ENCODE measurements around the gene KIRREL3. TPM values are rescaled to one million over a fixed set of nuclear protein-coding genes. Genes with fewer than 3 reads are reported as not detected.

The KIRREL3 gene
- total and polyA plus RNA-seq, 2 donors (not counting 3 experiments of a cell fraction or from before 2014, with no cell fraction given), result not detected

DNA sequence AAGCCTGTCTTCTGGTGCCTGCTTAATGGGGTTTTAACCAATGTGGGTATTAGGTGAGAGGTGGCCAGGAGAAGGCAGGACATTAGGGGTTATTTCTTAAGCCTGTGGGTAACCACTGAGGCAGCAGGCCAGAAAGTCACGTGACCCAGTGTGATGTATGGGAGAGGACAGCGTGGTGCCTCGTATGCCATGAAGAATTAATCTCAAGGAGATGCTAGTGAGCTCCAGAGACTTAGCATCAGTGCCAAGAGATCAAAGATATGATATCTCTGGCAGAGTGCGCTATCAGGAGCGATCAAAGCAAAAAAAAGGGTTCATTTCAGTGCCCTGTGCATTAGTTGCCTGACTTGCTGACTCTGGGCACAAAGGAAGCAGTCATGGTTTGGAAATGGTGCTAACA is 275.5 kb downstream of the KIRREL3 start:
- Histone ChIP-seq H3K9ac (replicated peaks; ENCODE audit: extremely low read depth, insufficient read depth, low read length) (no peak overlapping the region), H3K79me2 (ENCODE audit: control insufficient read depth, insufficient read depth, low read length) (no peaks in the 10 kb centered on the region), H3K9me3 (replicated peaks; ENCODE audit: control insufficient read depth, insufficient read depth, low read length) (no peaks in the 10 kb centered on the region), H3K27me3 (ENCODE audit: control insufficient read depth in 2 of 2, insufficient read depth in 2 of 2, low read length in 2 of 2) (no peaks in the 10 kb centered on the region), H3K4me3 (replicated peaks in 1 of 3; ENCODE audit: insufficient read depth in 1 of 3, low read depth in 1 of 3, low read length in 3 of 3) (no peak overlapping the region), H2AFZ (ENCODE audit: low read depth, low read length) (no peak overlapping the region), H4K20me1 (replicated peaks; ENCODE audit: control insufficient read depth, extremely low read depth, insufficient read depth, low read length) (no peaks in the 10 kb centered on the region), H3K4me2 (ENCODE audit: insufficient read depth, low read length) (no peak overlapping the region), H3K36me3 (ENCODE audit: control insufficient read depth in 2 of 2, extremely low read depth in 1 of 2, insufficient read depth in 2 of 2, low read length in 2 of 2) (no peaks in the 10 kb centered on the region), H3K4me1 (ENCODE audit: control insufficient read depth, extremely low read depth, insufficient read depth, low read length) (no peaks in the 10 kb centered on the region), H3K27ac (ENCODE audit: insufficient read depth, low read depth, low read length) (no peak overlapping the region), H3K9me1 (replicated peaks; ENCODE audit: control insufficient read depth, extremely low read depth, insufficient read depth, low read length) (no peaks in the 10 kb centered on the region)
- TF ChIP-seq, protein P1, sequence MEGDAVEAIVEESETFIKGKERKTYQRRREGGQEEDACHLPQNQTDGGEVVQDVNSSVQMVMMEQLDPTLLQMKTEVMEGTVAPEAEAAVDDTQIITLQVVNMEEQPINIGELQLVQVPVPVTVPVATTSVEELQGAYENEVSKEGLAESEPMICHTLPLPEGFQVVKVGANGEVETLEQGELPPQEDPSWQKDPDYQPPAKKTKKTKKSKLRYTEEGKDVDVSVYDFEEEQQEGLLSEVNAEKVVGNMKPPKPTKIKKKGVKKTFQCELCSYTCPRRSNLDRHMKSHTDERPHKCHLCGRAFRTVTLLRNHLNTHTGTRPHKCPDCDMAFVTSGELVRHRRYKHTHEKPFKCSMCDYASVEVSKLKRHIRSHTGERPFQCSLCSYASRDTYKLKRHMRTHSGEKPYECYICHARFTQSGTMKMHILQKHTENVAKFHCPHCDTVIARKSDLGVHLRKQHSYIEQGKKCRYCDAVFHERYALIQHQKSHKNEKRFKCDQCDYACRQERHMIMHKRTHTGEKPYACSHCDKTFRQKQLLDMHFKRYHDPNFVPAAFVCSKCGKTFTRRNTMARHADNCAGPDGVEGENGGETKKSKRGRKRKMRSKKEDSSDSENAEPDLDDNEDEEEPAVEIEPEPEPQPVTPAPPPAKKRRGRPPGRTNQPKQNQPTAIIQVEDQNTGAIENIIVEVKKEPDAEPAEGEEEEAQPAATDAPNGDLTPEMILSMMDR (IDR thresholded peaks at IDR 0.05; ENCODE audit: extremely low read depth in 1 of 2, insufficient read depth in 1 of 2, low read depth in 1 of 2, low read length in 2 of 2), result no peak
- intact Hi-C loops (cut with micrococcal nuclease), result no loop called here
- DNase-seq (ENCODE audit: low read depth, low spot score), result no peak
- ChIA-PET POLR2A (no interaction called here), CTCF (no interaction called here)
- BruUV-seq (replicated peaks), result no TSS peak
- FAIRE-seq, result no peak
- dilution Hi-C loops (cut with MboI; ENCODE audit: extremely low pct_ligation_motif_present, low sequenced_read_pairs), result no loop called here

DNA sequence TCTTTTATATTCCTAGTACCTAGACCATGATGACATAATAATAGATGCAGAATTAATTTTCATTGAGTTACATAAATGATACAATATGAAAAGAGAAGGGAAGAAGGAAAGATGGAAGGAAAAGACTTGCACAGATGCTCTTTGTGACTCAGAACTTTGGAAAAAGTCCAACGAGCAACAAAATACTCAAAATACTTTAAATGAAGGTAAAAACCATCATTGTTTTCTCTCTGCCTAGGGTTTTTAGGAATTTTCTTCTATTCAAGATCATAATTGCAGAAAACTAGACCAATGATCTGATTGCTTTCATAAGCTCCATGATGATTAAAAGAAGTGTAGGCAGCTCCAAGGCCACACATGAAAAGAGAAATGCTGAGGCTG is 276.9 kb downstream of the KIRREL3 start:
- H3K4me1 ChIP-seq (ENCODE audit: control insufficient read depth, extremely low read depth, insufficient read depth, low read length), result no peaks in the 10 kb centered on the region
- no peaks in the 10 kb centered on the region for H4K20me1 ChIP-seq (replicated peaks; ENCODE audit: control insufficient read depth, extremely low read depth, insufficient read depth, low read length)
- ChIA-PET CTCF (interaction anchor here (1.4 kb wide), 1 partner anchor 138 kb away, joined by 3 read pairs; no protein-coding TSS in a partner anchor), POLR2A (no interaction called here)
- H3K27ac ChIP-seq (ENCODE audit: insufficient read depth, low read depth, low read length), result no peak overlapping the region
- no TSS peak for BruUV-seq (replicated peaks)
- H3K27me3 ChIP-seq (ENCODE audit: control insufficient read depth in 2 of 2, insufficient read depth in 2 of 2, low read length in 2 of 2), result no peaks in the 10 kb centered on the region
- H3K9me1 ChIP-seq (replicated peaks; ENCODE audit: control insufficient read depth, extremely low read depth, insufficient read depth, low read length), result no peaks in the 10 kb centered on the region
- H3K4me3 ChIP-seq (replicated peaks in 1 of 3; ENCODE audit: insufficient read depth in 1 of 3, low read depth in 1 of 3, low read length in 3 of 3), result no peak overlapping the region
- H3K4me2 ChIP-seq (ENCODE audit: insufficient read depth, low read length), result no peak overlapping the region
- no peak for FAIRE-seq
- TF ChIP-seq, protein P2, sequence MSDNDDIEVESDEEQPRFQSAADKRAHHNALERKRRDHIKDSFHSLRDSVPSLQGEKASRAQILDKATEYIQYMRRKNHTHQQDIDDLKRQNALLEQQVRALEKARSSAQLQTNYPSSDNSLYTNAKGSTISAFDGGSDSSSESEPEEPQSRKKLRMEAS (IDR thresholded peaks at IDR 0.05; ENCODE audit: insufficient read depth, insufficient read length), result no peak
- TF ChIP-seq POLR2AphosphoS5 (IDR thresholded peaks at IDR 0.05; ENCODE audit: insufficient read depth, low read depth, low read length), result no peak
- TF ChIP-seq JUN (IDR thresholded peaks at IDR 0.05; ENCODE audit: borderline replicate concordance, insufficient read depth, insufficient read length, low read depth), result no peak
- TF ChIP-seq, protein P1 (IDR thresholded peaks at IDR 0.05; ENCODE audit: extremely low read depth in 1 of 2, insufficient read depth in 1 of 2, low read depth in 1 of 2, low read length in 2 of 2), result no peak
- TF ChIP-seq EZH2 (IDR thresholded peaks at IDR 0.05; ENCODE audit: borderline replicate concordance, low read depth, low read length, severe bottlenecking), result no peak
- no peak for TF ChIP-seq GATA2 (IDR thresholded peaks at IDR 0.05; ENCODE audit: insufficient read depth, insufficient read length, low read depth, low read length)
- TF ChIP-seq POLR2A (IDR thresholded peaks at IDR 0.05; ENCODE audit: low read depth, low read length), result no peak
- TF ChIP-seq MYC (IDR thresholded peaks at IDR 0.05; ENCODE audit: low read depth, low read length), result no peak
- no peak for TF ChIP-seq FOS (IDR thresholded peaks at IDR 0.05; ENCODE audit: borderline replicate concordance, insufficient read depth, low read length)
- H3K79me2 ChIP-seq (ENCODE audit: control insufficient read depth, insufficient read depth, low read length), result no peaks in the 10 kb centered on the region
- intact Hi-C loops (cut with micrococcal nuclease), result no loop called here
- DNase-seq (ENCODE audit: low read depth, low spot score), result no peak
- no peaks in the 10 kb centered on the region for H3K9me3 ChIP-seq (replicated peaks; ENCODE audit: control insufficient read depth, insufficient read depth, low read length)
- dilution Hi-C loops (cut with MboI; ENCODE audit: extremely low pct_ligation_motif_present, low sequenced_read_pairs), result no loop called here
- no peak overlapping the region for H3K9ac ChIP-seq (replicated peaks; ENCODE audit: extremely low read depth, insufficient read depth, low read length)
- H2AFZ ChIP-seq (ENCODE audit: low read depth, low read length), result no peak overlapping the region
- H3K36me3 ChIP-seq (ENCODE audit: control insufficient read depth in 2 of 2, extremely low read depth in 1 of 2, insufficient read depth in 2 of 2, low read length in 2 of 2), result no peaks in the 10 kb centered on the region

Measured in endothelial cell of umbilical vein (primary cell).